ENCODE measurements around the gene EIF4E2. TPM values are rescaled to one million over a fixed set of nuclear protein-coding genes. Genes with fewer than 3 reads are reported as not detected.
A peak's percentile ranks its signal among the peaks of the same experiment; 100 is the strongest.

Gene EIF4E2
- total RNA-seq, 1 experiment from 2014 or later, result 76.6 TPM

DNA sequence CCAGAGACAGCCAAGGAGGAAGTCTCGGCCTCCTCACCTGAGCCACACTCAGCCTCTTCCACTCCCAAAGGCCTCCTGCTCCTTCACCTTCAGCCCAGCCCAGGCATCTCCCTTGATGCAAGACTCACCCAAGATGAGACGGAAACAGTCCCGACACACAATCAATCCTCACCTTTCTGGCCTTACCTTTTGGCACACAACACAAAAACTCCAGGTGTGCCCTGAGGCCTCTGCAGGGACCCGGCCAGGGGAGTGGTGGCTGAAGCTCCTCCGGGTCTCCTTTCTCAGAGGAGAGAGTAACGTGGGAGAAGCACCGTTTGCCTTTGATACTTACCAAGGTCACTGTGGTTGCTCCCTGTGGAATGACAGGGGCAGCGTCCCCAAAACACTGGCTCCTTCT, 59.1 kb downstream of the EIF4E2 start:
- DNase-seq, result no peak
- no peak overlapping the region for H3K27ac Mint-ChIP-seq (ENCODE audit: unreplicated experiment)
- H3K9me3 Mint-ChIP-seq (ENCODE audit: low read depth, unreplicated experiment), result no peaks in the 10 kb centered on the region
- BruUV-seq (replicated peaks), result no TSS peak
- H3K4me3 Mint-ChIP-seq (ENCODE audit: low read depth, unreplicated experiment), result no peak overlapping the region
- intact Hi-C loops (cut with micrococcal nuclease; ENCODE audit: unreplicated experiment), result loop anchor here (5.0 to 10.0 kb wide), 3 partner anchors 63 to 645 kb away; partner anchors contain the start of gene ATG16L1
- H3K36me3 Mint-ChIP-seq (ENCODE audit: insufficient read depth, unreplicated experiment), result peaks cover 6% of the 10 kb centered on the region
- no peak for TF ChIP-seq CTCF (IDR thresholded peaks at IDR 0.05; ENCODE audit: unreplicated experiment)
- peaks cover 4% of the 10 kb centered on the region for H3K27me3 Mint-ChIP-seq (ENCODE audit: unreplicated experiment)
- CTCF ChIA-PET, result no interaction called here
- H3K4me1 Mint-ChIP-seq (ENCODE audit: low read depth, unreplicated experiment), result peaks cover 9% of the 10 kb centered on the region

DNA sequence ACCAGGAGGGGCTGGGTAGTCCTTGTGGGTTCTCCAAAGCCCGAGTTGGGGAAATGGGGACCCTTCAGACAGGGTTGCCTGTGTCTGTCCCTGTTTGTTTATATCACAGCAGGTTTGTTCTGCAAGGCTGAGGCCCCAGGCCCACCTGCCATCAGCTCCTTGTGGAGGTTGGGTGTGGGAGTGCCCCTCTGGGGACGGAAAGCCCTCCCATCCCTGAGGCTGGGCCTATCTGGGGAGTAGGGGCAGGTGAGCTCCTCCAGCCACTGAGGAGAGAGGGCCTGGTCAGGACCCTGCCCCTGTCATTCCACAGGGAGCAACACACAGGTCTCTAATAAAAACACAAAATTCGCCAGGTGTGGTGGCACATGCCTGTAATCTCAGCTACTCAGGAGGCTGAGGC, 59.6 kb downstream of the EIF4E2 start:
- H3K27ac Mint-ChIP-seq (ENCODE audit: unreplicated experiment), result no peak overlapping the region
- no peak for DNase-seq
- CTCF ChIA-PET, result no interaction called here

GRCh38 chr2:232611061-232611460, 60.6 kb downstream of the EIF4E2 start:
- no TSS peak for BruUV-seq (replicated peaks)
- DNase-seq, result no peak
- TF ChIP-seq CTCF (IDR thresholded peaks at IDR 0.05; ENCODE audit: unreplicated experiment), result no peak
- Mint-ChIP-seq H3K4me3 (ENCODE audit: low read depth, unreplicated experiment) (no peak overlapping the region), H3K27ac (ENCODE audit: unreplicated experiment) (no peak overlapping the region), H3K27me3 (ENCODE audit: unreplicated experiment) (no peaks in the 10 kb centered on the region), H3K9me3 (ENCODE audit: low read depth, unreplicated experiment) (no peaks in the 10 kb centered on the region), H3K36me3 (ENCODE audit: insufficient read depth, unreplicated experiment) (peaks cover under 1% of the 10 kb centered on the region), H3K4me1 (ENCODE audit: low read depth, unreplicated experiment) (peaks cover 9% of the 10 kb centered on the region)
- CTCF ChIA-PET, result interaction anchor here (0.6 to 1.8 kb wide), 6 partner anchors 11 to 1063 kb away, joined by 3 to 7 read pairs (median 4); no protein-coding TSS in a partner anchor
- intact Hi-C loops (cut with micrococcal nuclease; ENCODE audit: unreplicated experiment), result loop anchor here (10.0 kb wide), 1 partner anchor 644 kb away; the partner anchor contains the start of gene ATG16L1

More for the DNA sequence above, 59.6 kb downstream of the EIF4E2 start:
- Mint-ChIP-seq H3K4me1 (ENCODE audit: low read depth, unreplicated experiment) (peaks cover 9% of the 10 kb centered on the region), H3K9me3 (ENCODE audit: low read depth, unreplicated experiment) (no peaks in the 10 kb centered on the region), H3K36me3 (ENCODE audit: insufficient read depth, unreplicated experiment) (peaks cover 6% of the 10 kb centered on the region), H3K4me3 (ENCODE audit: low read depth, unreplicated experiment) (no peak overlapping the region), H3K27me3 (ENCODE audit: unreplicated experiment) (no peaks in the 10 kb centered on the region)
- intact Hi-C loops (cut with micrococcal nuclease; ENCODE audit: unreplicated experiment), result loop anchor here (10.0 kb wide), 1 partner anchor 645 kb away; the partner anchor contains the start of gene ATG16L1
- no TSS peak for BruUV-seq (replicated peaks)
- TF ChIP-seq CTCF (IDR thresholded peaks at IDR 0.05; ENCODE audit: unreplicated experiment), result no peak

GRCh38 chr2:232611559-232612218, 61.2 kb downstream of the EIF4E2 start:
- CTCF ChIA-PET, result interaction anchor here (0.6 to 1.8 kb wide), 5 partner anchors 11 to 1064 kb away, joined by 3 to 7 read pairs (median 4); no protein-coding TSS in a partner anchor
- Mint-ChIP-seq H3K27me3 (ENCODE audit: unreplicated experiment) (no peaks in the 10 kb centered on the region), H3K36me3 (ENCODE audit: insufficient read depth, unreplicated experiment) (no peaks in the 10 kb centered on the region), H3K9me3 (ENCODE audit: low read depth, unreplicated experiment) (no peaks in the 10 kb centered on the region), H3K4me1 (ENCODE audit: low read depth, unreplicated experiment) (peaks cover 9% of the 10 kb centered on the region), H3K4me3 (ENCODE audit: low read depth, unreplicated experiment) (no peak overlapping the region), H3K27ac (ENCODE audit: unreplicated experiment) (no peak overlapping the region)
- TF ChIP-seq CTCF (IDR thresholded peaks at IDR 0.05; ENCODE audit: unreplicated experiment), result peak; percentile 87
- intact Hi-C loops (cut with micrococcal nuclease; ENCODE audit: unreplicated experiment), result loop anchor here (10.0 kb wide), 1 partner anchor 643 kb away; the partner anchor contains the start of gene ATG16L1
- peak; percentile 88 for DNase-seq
- no TSS peak for BruUV-seq (replicated peaks)

Data from Calu3 (cell line).